Activated gamma-delta T cell (primary cell): Measurements from ENCODE around the gene CDK5RAP2.
"Not testable (repeated sequence)": the region's sequence is repeated elsewhere in the genome, so short reads cannot be mapped to it uniquely, and the experiment has no call there.

Experiments
- DNase-seq: peaks from one replicate; lab custom pipeline; 2025; lab: John Stamatoyannopoulos, UW

Gene CDK5RAP2

DNA sequence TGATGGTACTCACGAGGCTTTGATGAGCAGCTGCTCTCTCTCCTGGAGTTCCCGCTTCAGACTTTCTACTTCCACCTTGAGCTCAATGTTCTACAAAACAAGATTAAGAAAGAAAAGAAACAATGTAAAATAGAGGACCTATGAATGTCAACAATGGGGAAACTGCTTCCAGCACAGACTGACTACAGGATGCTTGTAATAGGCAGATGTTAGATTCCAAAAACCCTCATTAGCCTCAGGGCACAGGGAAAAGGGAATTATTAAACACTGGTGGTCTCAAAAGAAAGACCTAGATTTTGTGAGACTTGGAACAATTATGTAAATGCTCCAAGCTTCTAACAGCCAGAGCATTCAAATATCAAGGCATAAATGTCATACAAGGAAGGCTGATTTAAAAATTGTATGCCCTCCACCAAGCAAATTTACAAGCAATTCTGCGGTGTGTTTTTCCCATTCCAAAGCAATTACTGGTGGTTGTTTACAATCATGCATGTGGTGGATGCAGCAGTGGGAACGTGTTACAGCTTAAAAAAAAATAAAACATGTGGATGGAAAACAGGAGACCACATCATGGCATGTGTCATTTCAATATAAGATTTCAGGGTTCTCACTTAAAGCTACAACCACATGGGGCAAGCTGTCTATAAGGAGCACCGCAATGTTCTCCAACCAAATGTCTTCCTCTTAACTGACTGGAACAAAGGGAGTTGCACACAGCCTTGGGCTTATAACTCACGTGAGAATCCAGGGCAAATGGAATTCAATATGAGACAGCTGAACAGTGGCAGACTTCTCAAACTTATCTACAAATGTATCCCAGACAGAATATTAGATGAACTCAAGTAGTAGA is 34.0 kb downstream of the CDK5RAP2 start:
- no peak for DNase-seq

DNA sequence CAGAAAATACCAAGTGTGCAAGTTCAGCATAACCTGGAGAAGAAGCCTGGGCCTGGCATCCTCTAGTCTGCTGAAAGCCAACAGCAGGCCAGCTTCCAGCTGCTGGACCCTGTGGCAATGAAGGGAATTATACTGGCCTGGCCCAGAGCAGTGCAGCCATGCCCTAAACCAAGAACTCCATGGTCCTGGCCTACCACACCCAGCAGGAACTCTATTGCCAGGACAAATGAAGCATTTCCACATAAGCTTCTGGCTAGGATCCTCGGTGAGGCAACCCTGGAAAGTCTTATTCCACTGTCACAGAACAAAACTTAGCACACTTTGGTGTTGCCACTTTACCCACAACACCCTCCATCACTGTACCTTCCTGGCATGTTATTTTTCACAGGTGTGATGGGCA is 35.5 kb downstream of the CDK5RAP2 start:
- DNase-seq: no peak

DNA sequence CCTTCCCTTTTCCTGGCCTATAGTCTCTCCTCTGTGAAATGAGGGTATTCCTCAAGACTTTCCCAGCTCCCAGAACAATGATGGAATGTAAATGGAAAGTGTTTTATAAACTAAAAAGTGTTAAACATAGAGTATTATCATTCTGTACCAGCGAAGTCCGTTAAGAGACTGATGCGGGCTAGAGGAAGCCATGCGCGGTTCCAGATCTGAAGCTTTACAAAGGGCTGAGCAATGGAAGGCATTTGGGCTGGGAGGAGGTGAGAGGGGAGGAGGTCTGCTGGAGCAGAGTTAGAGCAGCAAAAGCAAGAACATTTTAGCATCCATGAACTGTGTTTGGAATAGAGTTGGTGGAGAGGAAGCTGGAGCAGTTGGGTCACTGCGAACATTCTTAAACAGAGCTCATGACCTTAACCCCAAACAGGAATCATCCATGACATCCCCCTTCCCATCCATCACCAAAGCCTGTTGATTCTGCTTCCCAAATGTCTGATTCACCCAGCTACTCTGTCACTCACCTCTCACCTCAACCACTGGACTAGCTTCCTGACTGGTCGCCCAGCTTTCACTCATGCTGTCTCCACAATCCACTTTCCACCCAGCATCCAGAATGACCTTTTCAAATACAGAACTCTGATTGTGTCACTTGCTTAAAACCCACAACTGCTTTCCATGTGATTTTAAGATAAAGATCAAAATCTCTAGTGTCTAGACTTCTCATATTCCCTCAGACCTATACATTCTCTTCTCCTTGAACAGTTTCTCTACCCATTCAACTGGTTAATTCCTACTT is 37.1 kb downstream of the CDK5RAP2 start:
- no peak for DNase-seq

DNA sequence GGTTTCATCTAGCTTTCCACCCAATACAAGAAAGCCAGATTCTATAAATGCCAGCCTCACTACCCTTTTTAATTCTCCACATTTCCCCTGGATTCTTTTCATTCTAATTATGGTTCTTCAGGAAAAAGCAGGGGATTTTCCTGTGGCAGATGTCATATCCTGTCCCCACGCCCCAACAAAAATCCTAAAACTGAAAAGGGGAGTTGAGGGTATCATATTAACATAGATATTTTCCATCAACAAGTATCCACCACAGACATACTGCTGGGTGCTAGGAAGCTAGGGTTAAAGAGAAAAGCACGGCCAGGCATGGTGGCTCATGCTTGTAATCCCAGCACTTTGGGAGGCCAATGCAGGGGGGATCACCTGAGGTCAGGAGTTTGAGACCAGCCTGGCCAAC is 38.0 kb downstream of the CDK5RAP2 start:
- DNase-seq: no peak

DNA sequence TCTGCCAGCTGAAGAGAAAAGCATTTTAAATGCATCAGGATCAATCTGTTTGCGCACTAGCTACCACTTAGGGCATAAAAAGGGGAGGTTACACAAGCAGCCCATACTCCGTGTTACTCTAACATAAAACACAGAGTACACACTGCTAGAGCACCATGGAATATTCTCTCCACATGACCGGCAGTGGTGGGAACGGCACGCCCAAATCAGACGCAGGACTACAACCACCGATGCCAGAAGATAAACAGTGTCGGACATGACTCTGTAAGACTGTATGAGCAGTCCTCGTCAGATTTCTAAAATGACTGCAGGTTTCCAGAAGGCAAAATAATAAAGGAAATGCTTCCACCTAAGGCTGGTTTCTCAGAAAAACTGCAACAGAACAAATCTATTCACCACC is 40.0 kb downstream of the CDK5RAP2 start:
- no peak for DNase-seq

DNA sequence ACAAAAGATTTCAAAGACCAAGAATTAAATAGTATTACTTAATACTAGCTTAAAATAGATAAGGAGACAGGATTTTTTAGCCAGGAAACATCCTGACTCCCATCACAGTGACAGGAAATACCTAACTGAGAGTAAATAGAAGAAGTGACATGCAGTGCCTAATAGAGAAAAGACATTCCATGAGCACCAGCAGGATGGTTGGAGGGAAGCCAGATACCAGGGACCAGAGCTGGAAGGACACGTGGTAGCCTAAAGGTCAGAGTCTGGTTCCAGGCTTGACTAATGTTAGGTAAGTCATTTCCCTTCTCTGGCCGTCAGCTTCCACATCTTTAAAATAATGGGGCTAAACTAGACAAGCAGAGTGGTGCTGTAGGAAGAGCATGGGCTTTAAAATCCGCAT is 41.6 kb downstream of the CDK5RAP2 start:
- no peak for DNase-seq

DNA sequence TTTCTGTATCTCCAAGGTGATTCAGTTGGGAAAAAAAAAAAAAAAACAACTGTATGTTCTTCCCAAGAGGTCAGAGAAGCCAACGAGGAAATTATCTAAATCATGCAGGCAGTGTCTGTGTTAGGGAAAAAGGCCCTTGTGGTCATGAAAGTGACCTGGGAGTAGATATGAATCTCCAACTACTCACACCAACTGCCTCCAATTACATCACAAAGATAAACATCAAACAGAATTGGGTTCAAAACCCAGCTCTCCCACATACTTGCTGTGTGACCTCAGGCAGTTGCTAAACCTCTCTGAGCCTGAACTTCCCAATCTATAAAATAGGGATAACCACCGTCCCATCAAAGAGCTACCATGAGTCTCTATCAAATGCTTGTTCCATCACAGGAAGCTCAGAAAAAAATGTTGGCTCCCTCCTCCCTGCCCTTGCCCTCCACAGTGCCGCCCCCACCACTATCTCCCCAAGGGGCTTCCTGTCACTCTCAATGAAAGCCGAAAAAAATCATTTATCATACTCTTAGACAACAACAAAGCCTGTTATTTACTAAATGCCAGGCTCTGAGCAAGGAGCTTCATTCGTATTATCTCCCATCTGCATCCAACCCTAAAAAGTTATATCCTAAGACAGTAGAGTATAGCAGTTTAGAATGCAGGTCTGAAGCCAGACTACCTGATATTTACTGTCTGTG is 42.9 kb downstream of the CDK5RAP2 start:
- no peak for DNase-seq

DNA sequence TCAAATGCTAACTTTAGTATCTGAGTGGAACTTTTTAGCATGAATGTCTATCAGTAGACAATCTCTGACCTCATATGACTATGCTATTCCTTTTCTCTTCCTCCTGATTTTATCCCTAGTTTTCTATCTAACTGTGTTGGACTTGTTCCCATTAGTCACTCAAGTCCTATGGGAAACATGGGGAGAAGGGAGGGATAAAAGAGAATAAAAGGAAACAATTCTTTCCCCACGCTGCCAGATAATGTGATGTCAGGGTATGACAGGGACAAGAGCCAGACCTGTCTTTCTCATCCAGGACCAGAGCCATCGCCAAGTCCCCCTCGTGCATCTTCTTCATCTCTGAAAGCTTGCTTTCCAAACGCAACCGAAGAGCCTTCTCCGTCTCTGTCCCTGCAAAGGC is 43.9 kb downstream of the CDK5RAP2 start:
- no peak for DNase-seq

DNA sequence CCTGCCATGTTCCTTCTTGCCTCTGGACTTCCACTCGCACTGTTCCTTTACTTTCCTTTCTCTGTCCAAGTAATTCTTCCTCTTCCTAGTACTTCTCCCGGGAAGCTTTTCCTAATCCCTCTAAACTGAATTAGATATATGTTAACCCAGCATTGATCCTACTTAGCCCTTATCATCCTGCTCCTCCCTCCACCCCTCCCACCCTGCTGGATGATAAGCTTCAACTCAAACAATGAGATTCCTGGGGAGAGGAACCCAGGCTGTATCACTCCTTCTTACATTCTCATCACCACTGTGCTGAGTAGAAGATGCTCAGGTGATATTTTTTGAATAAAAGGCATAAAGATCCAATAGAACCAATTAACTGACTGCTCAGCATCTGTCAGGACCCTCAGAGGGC is 45.7 kb downstream of the CDK5RAP2 start:
- DNase-seq: no peak

DNA sequence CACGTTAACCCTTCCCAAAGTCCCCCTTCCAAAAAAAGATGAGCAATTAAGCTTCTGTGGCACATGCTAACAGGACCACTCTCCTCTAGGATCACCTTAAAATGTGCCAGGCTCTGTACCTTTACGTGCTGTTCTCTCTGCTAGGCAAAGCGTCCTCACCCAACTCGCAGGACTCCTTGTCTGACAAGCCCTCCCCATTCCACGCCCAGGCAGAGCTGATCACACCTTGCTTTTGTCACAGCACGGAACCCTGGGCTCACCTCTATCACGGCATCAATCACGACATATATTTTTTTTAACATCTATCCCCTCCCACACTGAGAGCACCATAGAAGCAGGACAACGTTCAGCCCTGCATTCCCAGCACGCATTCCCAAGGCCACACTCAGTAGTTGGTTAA is 47.1 kb downstream of the CDK5RAP2 start:
- no peak for DNase-seq

DNA sequence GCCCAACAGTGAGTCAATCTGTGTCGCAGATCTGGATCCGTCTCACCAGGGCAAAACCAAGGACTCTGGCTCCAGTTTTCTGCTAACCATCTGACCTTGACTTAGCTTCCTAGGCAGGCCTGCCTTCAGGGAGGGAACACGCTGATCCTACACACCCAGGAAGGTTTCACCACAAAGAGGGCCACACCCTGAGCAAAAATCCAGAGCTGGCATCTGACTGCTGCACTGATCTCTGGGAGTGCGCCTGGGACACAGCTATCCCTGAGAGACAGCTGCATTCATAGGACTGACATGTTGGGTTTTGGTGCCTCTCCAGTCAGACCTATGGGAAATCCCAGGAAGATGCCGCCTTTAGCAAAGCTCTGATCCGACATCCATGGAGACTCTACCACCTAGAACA is 47.5 kb downstream of the CDK5RAP2 start:
- no peak for DNase-seq

DNA sequence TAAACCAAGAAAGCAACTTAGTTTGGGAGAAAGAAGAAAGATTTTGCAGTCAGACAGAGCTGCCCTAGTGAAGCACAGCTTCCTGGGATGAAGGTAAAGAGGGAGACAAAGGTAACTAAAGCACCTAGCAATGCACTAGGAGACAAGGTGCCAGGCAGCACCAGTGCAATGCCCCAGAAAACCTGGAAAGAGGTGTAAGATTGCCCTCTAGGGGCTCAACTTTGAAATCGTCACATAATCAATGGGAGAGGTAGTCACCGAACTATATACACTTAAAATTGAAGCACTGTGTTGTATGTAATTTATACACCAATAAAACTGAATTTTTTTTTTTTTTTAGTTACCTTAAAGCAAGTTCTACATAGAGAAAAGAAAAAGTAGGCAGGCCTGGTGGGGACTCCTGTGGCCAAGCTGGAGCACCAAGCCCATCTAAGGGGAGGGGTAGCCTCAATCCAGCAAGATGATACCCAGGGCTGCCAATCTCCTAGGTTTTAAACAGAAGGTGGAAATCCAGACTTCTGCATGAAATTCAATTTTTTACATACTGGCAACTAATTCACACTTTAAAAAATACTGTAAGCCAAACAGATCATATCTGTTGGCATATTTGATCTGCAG is 48.2 kb downstream of the CDK5RAP2 start:
- no peak for DNase-seq

DNA sequence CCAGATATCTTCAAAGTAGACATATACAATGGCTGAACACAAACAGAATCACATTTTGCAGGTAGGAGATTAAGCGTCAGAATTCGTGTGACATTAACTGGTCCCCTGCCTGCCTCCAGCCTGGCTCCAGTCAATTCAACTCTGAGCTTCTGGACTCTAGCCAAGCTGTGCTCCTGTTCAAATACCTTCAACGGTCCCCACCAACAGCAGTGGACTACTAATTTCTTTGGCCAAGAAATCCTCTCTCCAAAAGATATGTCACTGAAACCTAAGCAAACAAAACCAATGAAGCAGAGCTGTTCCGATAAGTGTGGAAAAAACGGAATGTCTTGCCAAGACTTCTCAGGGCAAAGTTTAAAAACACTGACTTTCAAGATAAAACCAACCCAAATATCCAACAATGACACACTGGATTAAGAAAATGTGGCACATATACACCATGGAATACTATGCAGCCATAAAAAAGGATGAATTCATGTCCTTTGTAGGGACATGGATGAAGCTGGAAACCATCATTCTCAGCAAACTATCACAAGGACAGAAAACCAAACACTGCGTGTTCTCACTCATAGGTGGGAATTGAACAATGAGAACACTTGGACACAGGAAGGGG is 49.6 kb downstream of the CDK5RAP2 start:
- not testable (repeated sequence) for DNase-seq

DNA sequence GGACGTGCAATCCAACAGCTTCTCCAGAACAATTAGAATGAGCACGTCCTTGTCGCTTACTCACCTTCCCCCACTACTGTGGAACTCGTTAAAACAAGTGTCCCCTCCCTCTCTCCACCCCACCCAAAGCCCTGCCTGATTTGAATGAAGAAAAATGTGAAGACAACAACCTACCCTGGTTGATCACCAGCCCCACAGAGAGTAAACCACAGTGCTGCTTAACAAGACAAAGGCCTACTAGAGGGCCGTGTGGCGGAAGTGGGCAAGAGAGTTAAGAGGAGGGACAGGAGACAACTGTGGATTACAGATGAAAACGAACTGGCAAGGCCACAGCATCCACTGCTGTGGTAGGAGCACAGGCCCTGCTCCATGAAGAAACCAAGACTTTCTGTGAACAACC is 51.1 kb downstream of the CDK5RAP2 start:
- no peak for DNase-seq

DNA sequence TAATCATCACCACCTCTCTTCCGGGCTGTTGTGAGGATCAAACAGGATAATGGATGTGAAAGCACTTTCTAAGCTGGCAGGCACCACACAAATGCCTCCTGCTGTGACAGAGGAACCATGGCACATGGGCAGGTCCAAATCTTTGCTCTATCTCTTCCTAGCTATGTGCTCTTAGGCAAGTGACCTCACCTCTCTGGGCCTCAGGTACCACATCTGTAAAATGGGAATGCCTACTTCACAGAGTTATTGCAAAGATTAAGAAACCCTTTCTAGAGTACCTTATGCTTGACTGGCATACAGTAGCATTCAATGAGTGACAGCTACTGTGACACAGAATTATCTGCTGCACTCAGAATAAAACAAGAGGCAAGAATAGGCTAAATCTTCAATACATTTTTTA is 51.6 kb downstream of the CDK5RAP2 start:
- DNase-seq: no peak

DNA sequence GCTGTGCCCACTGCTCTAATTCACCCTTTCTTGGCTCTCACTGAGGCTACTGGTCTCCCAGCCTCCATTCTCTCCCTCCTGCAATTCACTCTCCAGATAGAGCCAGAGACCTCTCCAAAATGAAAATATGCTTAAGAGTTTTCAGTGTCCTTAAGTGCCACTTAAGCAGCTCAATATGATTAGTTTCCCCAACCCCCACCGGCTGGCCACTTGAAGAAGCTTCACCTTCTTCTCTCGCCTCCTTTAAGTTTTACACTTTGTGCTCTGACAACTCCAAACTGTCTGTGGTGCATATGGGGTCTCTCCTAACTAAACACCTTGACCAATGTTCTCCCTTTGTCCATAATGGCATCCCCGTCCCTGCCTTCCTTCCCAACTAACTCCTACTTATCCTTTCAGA is 53.4 kb downstream of the CDK5RAP2 start:
- DNase-seq: no peak

DNA sequence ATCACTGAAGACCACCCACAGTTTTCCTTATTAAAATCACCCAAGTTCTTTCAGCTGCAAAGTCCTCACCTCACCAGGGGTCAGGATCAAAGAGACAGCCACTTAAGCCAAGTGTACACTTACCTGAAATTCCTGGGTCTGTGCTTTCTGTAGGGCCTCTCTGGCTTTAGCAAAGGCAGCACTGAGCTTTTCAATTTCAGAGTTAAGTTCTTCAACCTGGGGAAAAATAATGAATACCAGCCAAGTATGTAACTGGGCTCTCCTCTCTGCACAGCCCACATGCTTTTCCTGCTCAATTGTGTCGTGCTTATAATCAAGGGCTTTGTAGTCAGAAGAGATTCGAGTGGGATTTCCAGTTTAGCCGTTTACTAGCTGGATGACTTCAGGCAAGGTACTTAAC is 55.1 kb downstream of the CDK5RAP2 start:
- no peak for DNase-seq

DNA sequence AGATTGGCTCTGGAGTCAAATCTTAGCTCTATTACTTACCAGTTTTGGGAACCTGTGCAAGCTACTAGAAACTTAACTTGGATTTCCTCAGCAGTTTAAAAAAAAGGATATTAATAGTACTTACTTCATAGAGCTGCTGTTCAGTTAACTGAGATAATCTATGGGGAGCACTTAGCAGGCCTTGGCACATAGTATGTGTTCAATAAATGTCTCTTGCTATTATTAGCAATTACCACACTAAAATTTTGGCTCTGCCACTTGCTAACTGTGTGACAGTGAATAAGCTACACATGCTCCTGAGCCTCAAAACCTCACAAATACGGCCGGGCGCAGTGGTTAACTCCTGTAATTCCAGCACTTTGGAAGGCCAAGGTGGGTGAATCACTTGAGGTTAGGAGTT is 55.9 kb downstream of the CDK5RAP2 start:
- no peak for DNase-seq

DNA sequence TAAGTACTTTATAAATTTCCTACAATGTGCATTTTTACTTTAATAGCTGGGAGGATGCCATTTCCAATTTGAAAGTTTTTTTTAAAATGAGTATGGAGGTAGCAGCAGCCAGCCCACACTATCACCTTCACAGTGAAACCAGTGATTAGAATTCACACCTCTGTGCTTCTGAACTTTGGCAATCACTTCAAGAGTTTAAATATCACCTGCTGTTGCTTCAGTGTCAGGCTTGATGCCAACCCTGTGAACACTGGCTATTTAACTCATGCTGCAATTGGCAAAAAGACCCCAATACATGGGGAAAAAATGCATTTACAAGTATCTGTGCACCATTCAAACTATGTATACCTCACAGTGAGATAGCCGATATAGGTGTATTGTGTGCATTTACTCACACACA is 57.4 kb downstream of the CDK5RAP2 start:
- DNase-seq: no peak

DNA sequence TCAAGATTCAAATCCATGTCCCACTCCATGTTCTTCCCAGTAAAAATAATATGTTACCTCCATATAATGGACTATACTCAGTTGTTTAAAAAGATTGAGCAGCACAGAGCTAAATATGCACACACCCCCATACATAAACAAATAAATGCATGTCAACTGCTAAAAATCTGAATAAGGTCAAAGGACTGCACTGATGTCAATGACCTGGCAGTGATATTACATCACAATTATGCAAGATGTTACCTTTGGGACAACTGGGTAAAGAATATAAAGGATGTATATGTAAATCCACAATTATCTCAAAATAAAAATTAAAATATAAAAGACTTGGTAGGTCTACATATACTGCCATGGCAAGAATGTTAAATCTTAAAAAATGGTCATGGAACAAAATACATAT is 57.9 kb downstream of the CDK5RAP2 start:
- DNase-seq: no peak

DNA sequence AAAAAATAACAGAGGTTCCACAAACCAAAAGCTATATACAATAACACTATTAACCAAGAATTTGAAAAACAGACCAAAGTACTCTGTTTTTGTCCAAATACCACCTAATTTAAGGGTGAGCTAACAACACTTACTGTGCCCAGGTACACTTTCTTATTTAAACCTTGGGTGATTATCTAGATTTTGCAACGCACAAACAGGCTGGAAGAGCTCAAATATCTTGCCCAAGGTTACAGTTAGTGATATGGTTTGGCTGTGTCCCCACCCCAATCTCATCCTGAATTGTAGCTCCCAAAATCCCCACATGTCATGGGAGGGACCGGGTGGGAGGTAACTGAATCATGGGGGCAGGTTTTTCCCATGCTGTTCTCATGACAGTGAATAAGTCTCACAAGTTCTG is 58.9 kb downstream of the CDK5RAP2 start:
- DNase-seq: no peak

DNA sequence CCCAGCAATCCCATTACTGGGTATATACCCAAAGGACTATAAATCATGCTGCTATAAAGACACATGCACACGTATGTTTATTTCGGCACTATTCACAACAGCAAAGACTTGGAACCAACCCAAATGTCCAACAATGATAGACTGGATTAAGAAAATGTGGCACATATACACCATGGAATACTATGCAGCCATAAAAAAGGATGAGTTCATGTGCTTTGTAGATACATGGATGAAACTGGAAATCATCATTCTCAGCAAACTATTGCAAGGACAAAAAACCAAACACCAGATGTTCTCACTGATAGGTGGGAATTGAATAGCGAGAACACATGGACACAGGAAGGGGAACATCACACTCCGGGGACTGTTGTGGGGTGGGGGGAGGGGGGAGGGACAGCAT is 64.0 kb downstream of the CDK5RAP2 start:
- DNase-seq: not testable (repeated sequence)
